Suppressor macrophage treated with lipopolysaccharide for 1 hour (primary cell): Measurements from ENCODE around the gene SHPK.
"Not testable (repeated sequence)": the region's sequence is repeated elsewhere in the genome, so short reads cannot be mapped to it uniquely, and the experiment has no call there.

Experiments used
- DNase-seq, 3 donors: peaks; one replicate each; pipeline ENCODE4 v3.0.0-alpha.2; 2020 to 2022

Gene SHPK

GRCh38 chr17:3585826-3586225 is 50.2 kb downstream of the SHPK start:
- DNase-seq: no peak

- DNase-seq: no peak
Observed at GRCh38 chr17:3583456-3583855, 52.6 kb downstream of the SHPK start.

GRCh38 chr17:3582915-3583314 is 53.1 kb downstream of the SHPK start:
- DNase-seq: no peak

GRCh38 chr17:3578667-3579066 is 57.4 kb downstream of the SHPK start:
- DNase-seq: not testable (repeated sequence)

GRCh38 chr17:3576970-3577369 is 59.1 kb downstream of the SHPK start:
- DNase-seq: no peak

- peak in 2 of 3 donors; percentile 3 to 26 for DNase-seq
Observed at GRCh38 chr17:3575511-3575910, 60.5 kb downstream of the SHPK start.

- DNase-seq: no peak
Observed at GRCh38 chr17:3574231-3574630, 61.8 kb downstream of the SHPK start.

- DNase-seq: no peak
Observed at GRCh38 chr17:3573246-3574100, 62.6 kb downstream of the SHPK start.

GRCh38 chr17:3572231-3572630 is 63.8 kb downstream of the SHPK start:
- DNase-seq: no peak

GRCh38 chr17:3571043-3571900 is 64.8 kb downstream of the SHPK start:
- DNase-seq: no peak

GRCh38 chr17:3569534-3570137 is 66.4 kb downstream of the SHPK start:
- no peak for DNase-seq

GRCh38 chr17:3566551-3566950 is 69.5 kb downstream of the SHPK start:
- DNase-seq: no peak

GRCh38 chr17:3565143-3565542 is 70.9 kb downstream of the SHPK start:
- DNase-seq: no peak

GRCh38 chr17:3564241-3564640 is 71.8 kb downstream of the SHPK start:
- DNase-seq: not testable (repeated sequence)

GRCh38 chr17:3559270-3559645 is 76.8 kb downstream of the SHPK start:
- DNase-seq: no peak

- DNase-seq: peak; percentile 9 to 38 (median 36)
Observed at GRCh38 chr17:3558603-3559269, 77.3 kb downstream of the SHPK start.
